ENCODE measurements around the gene RAG1.
"Not testable (repeated sequence)": the region's sequence is repeated elsewhere in the genome, so short reads cannot be mapped to it uniquely, and the experiment has no call there.

RAG1 gene

GRCh38 chr11:36567694-36568093, at the start of gene RAG1:
RAG1 (plus strand) TSS chr11:36568007; CDS start chr11:36573305, 5,298 bp downstream.
- no peak for DNase-seq

DNA sequence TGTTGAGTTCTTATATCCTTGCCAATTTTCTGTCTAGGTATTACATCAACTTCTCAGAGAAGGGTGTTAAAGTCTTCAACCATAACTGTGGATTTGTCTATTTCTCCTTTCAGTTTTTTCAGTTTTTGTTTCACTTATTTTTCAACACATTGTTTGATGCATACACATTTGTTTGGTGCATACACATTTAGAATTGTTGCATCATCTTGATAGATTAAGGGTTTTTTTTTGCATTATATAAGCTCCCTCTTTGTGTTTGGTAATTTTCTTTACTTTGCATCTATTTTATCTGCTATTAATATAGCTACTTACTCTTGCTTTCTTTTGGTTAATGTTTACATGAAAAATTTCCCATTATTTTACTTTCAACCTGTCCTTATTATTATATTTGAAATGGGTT, 37.0 kb upstream of the RAG1 start:
- DNase-seq = no peak

DNA sequence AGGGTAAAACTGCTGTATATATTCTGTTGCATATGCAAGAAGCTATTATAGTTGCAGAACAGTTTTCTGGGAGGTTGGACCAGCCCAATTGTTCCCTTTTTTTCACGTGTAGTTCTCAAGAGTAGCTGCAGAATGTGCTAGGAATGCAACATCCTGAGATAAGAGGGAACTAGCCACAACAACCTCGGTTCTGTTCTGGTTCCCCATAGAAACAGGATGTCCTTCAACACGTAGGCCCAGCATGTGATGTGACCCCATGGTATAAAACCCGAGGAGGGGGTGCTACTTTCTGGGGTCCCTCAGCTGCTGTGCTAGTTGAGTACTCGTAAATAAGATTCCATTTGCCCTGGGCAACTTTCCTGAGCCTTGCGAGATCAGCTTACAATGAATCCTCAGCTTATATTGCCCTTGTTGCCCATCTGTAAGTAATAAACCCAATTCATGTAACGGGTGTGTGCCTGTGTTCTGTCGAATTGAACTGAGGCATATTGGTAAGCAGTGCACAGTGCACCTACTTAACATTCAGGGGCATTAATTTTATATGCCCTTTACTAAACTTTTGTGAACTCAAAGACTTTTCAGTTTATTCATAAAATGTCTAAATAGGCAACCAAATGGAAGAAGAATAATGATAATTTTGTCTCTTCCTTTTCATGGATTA, 34.7 kb upstream of the RAG1 start:
- no peak for DNase-seq

DNA sequence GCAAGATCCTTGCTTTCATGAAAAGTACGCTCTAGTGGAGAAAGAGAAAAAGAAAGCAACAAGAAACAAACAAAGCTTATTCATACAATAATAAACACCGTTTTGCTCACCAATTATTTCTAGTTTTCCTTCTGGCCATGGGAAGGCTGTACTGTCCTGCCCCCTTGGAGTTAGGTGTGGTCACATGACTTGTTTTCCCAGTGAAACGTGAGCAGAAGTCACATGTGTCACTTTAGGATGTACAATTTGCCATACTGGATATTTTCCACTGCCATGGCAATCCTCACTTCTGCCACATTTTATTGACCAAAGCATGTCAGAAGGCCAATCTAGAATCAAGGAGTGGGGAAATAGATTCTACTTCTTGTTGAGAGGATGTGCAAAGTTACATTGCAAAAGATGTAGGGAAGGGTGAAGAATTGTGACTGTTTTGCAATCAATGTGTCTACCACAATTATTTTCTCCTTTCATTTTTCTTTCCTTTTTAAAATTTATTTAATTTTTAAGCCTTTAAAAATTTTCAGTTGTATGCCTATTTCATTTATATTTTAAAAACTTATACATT, 33.4 kb upstream of the RAG1 start:
- no peak for DNase-seq

DNA sequence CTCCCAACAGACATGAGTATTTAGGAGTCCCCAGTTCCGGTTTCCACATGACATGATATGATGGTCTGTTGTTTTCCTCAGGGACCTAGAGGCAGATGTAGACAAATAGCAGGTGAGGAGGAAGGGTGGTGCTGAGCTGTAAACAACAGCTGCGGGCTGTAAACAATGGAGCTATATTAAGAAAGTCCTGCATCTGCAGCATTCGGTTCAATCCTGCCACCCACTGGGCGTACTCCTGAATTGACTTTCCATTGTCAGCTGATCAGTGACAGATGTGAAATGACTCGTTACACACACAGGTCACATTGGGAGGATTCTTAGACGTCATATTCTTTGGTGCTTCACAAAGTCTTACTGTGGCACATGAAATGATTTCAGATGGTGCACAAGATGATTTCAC, 26.8 kb upstream of the RAG1 start:
- peak in 1 of 2 experiments; percentile 4 for DNase-seq

DNA sequence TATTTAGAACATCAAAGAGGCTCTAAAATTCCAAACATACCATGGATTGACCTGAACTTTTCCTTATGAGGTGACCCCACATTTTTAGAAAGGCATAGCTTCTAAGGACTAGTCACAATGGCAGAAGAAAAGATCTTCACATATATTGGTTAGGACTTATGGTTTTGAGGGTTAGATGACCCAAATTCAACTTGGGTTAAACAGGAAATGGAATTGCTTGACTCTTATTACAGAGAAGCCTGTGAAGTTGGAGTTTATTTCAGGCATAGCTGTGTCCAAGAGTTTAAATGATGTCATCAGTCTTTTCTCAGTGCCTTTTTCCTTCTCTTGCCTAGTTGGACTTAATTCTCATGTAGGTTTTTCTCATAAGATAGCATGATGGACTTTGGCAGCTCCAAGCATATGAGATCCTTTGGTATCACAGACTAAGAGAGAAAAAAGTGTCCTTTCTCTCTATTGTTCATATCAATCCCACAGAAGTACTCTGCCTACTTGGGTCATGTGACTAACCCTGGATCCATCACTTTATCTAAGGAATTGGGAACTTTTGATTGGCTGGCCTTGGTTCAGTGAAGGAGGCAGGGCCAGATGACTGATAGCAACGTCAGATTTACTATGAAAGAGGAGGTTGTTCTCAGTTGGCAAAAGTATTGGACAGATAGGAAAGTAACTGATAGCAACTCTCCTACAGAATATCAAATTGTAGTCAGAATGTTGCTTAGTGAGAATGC, 17.3 kb upstream of the RAG1 start:
- no peak for DNase-seq

DNA sequence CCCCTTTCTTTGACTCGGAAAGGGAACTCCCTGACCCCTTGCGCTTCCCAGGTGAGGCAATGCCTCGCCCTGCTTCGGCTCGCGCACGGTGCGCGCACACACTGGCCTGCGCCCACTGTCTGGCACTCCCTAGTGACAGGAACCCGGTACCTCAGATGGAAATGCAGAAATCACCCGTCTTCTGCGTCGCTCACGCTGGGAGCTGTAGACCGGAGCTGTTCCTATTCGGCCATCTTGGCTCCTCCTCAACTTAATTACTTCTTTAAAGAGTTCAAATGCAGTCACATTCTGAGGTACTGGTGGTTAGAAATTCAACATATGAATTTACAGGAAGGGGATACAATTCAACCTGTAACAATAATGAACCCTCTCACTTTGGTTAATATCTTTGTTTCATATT, 10.4 kb upstream of the RAG1 start:
- DNase-seq = not testable (repeated sequence)

DNA sequence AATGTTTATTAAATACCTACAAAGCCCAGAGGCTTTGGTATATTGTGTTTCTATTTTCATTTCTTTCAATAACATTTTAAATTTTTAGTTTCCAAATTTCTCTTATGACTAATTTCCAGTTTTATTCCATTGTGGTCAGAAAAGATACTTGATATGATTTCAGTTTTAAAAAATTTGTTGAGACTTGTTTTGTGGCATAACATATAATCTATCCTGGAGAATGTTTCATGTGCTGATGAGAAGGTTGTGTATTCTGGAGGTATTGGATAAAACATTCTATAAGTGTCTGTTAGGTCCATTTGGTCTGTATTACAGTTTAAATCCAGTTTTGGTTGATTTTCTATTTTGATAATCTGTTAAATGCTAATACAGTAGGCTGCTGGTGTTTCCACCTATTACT, 9.8 kb upstream of the RAG1 start:
- DNase-seq = no peak

- no peak for DNase-seq
These were observed 9.0 kb upstream of the RAG1 start for GRCh38 chr11:36558571-36559413.

GRCh38 chr11:36564376-36565030, 3.3 kb upstream of the RAG1 start:
- peak; percentile 53 to 77 for DNase-seq

GRCh38 chr11:36565031-36565610, 2.7 kb upstream of the RAG1 start:
- no peak for DNase-seq

DNA sequence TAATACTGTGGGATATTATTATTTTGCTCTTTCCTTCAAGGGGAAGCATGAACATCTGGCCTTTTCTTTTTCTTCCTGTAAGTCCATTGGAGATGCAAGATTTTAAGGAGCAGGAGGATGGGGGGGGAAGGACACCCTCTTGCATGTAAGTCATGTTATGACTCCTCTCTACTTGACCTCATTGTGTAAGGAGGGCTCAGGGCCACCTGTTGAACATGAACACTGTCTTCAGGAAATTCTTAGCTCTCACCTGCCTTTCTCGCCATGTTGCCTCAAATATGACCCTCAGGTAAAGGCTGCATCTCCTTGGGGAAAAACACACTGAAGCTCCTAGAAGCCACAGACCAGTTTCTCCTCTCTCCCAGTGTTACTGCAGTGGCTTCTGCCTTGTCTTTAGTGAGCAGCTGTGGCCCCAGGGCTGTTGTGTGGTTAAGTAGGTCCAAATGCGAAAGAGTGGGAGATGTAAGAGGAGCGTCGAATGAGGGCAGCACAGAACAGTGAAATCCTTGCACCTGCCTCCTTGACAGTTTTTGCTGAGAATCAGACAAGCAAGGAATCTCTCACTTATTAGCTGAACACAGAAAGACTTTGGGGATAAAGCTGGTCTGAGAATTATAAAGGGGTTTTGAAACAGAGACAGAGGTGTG, 1.3 kb upstream of the RAG1 start:
- no peak for DNase-seq

DNA sequence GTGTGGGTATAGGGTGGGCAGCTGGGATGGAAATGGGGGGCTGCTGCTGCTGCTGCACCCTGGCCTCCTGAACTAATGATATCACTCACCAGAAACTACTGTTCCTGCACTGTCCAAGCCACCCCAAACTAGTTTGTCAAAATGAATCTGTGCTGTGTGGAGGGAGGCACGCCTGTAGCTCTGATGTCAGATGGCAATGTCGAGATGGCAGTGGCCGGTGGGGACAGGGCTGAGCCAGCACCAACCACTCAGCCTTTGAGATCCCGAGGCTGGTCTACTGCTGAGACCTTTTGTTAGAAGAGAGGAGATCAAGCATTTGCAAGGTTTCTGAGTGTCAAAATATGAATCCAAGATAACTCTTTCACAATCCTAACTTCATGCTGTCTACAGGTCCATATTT, 1.3 kb downstream of the RAG1 start:
- DNase-seq = no peak

- no peak for DNase-seq
These were observed 6.7 kb downstream of the RAG1 start for GRCh38 chr11:36574486-36574885.

GRCh38 chr11:36577373-36577772, 9.6 kb downstream of the RAG1 start:
- no peak for DNase-seq

DNA sequence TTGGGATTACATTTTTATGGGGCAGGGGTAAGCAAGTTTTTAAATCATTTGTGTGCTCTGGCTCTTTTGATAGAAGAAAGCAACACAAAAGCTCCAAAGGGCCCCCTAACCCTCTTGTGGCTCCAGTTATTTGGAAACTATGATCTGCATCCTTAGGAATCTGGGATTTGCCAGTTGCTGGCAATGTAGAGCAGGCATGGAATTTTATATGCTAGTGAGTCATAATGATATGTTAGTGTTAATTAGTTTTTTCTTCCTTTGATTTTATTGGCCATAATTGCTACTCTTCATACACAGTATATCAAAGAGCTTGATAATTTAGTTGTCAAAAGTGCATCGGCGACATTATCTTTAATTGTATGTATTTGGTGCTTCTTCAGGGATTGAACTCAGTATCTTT, 10.1 kb downstream of the RAG1 start:
- no peak for DNase-seq

GRCh38 chr11:36578458-36578857, 10.7 kb downstream of the RAG1 start:
- DNase-seq = no peak

GRCh38 chr11:36581536-36581935, 13.7 kb downstream of the RAG1 start:
- no peak for DNase-seq

DNA sequence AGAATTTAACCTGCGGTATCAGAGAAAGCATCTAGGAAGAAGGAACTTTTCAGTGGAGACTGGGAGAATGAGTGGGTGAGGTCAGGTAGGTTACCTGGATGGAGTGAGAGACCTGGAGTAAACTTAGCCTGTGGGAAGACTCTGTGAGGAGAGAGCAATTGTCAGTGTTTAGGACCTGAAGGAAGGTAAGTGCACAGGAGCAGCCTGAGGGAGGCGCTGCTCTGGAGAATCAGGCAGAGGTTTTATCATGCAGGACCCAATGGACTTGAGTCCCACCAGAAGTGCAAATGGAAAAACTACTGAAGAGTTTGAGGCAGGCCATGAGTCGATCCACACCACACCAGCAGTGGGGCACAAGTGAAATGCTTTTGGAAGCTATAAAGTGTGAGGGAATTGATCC, 15.9 kb downstream of the RAG1 start:
- DNase-seq = no peak

DNA sequence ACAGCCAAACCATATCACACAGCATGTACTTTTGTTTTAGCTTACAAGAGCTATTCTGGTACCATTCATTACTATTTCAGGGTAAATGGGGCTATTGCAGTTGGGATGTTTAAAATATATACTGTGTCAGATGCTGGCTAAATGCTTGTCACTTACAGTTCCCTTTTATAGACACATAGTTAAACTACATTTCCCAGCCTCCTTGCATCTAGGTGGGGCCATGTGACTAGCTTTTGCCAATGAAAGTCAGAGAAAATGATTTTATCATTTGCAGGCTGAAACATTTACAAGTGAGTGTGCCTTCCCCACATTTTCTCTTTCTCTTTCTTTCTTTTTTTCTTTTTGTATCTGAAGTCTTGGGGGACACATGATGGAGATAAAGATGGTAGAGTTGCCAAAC, 18.7 kb downstream of the RAG1 start:
- no peak for DNase-seq

GRCh38 chr11:36588099-36588498, 20.3 kb downstream of the RAG1 start:
- no peak for DNase-seq

DNA sequence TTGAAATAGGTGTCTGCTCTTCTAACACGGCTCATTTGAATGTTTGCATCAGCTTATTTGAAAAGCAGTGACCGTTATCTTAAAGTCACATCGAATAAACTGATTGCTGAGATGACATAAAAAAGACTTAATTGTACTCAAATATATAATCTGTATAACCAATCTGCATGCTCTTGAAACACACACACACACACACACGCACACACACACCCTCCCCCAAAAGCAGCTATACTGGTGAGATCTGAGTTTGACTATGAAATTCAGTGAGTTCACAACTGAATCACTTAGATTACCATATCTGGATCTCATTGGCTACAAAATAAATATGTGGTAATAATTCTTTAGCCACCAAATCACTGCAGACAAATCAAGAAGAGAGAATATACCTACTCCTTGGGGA, 22.7 kb downstream of the RAG1 start:
- no peak for DNase-seq
